Pericardium fibroblast (primary cell): Measurements from ENCODE around the gene SUB1. TPM values are rescaled to one million over a fixed set of nuclear protein-coding genes. Genes with fewer than 3 reads are reported as not detected.

Source experiments
- total RNA-seq: library from RNA; depleted of rRNA; stranded (reverse); fragments of >200 nt; gene quantifications from 2 replicates; pipeline ENCODE4 v1.2.3, GENCODE V29; 2015

Gene SUB1
- 227 and 269 TPM in 2 replicates for total RNA-seq

GRCh38 chr5:32585446-32586275 lies at the start of gene SUB1:
TSS of gene SUB1 (plus strand) at chr5:32585557. CDS start at chr5:32588513, 2,956 bp downstream.

Other genes starting within 250 kb of the SUB1 start
- 53.7 and 57.3 TPM in 2 replicates for gene ZFR, start 140.8 kb upstream of the SUB1 start, total RNA-seq
- 10.3 and 35.3 TPM in 2 replicates for gene NPR3, start 125.8 kb downstream of the SUB1 start, total RNA-seq